Transverse colon (tissue), 4 donors: Measurements from ENCODE around the gene BPIFB1. TPM values are rescaled to one million over a fixed set of nuclear protein-coding genes. Genes with fewer than 3 reads are reported as not detected.

Experiments
- DNase-seq: peaks from one replicate; pipeline ENCODE4 v3.0.0-alpha.2; 2019
- H3K27ac ChIP-seq, 4 donors: fragments of 200-600 bp; sonication (generic); 2 replicates each; pipeline ENCODE4 v1.5.1; 2016 to 2018; ENCODE audit warnings: inconsistent platforms in 4 of 4
- H3K27me3 ChIP-seq: fragments of 200-600 bp; sonication (generic); 2 replicates; pipeline ENCODE4 v1.5.1; 2017; ENCODE audit warnings: inconsistent platforms
- H3K36me3 ChIP-seq, 4 donors: fragments of 200-600 bp; sonication (generic); 2 replicates each; pipeline ENCODE4 v1.5.1; 2017 to 2019; ENCODE audit warnings: inconsistent platforms in 4 of 4
- H3K4me1 ChIP-seq, 4 donors: fragments of 200-600 bp; sonication (generic); 2 replicates each; pipeline ENCODE4 v1.5.1; 2017 to 2020; ENCODE audit warnings: inconsistent platforms in 4 of 4
- H3K4me3 ChIP-seq, 4 donors: fragments of 200-600 bp; sonication (generic); 1 replicate in 1 of 4; 2 replicates in 3 of 4; pipeline versions ENCODE4 v1.5.1 to v1.6.1; 2017 to 2019; ENCODE audit warnings: inconsistent platforms in 4 of 4
- H3K9me3 ChIP-seq, 2 donors: fragments of 200-600 bp; sonication (generic); 2 replicates each; pipeline ENCODE4 v1.5.1; 2017 to 2019; ENCODE audit warnings: inconsistent platforms in 2 of 2
- CTCF ChIP-seq, 5 experiments: fragments of 200-600 bp in 3 of 5; fragments of 450-650 bp in 2 of 5; sonication (generic) in 3 of 5; IDR thresholded peaks; 1 replicate in 2 of 5; 2 replicates in 3 of 5; pipeline ENCODE4 v1.5.1; 2016 to 2017; ENCODE audit warnings: antibody characterized with exemption in 5 of 5, inconsistent platforms in 3 of 5, mild to moderate bottlenecking in 2 of 5, moderate library complexity in 1 of 5
- EP300 ChIP-seq: sonication (generic); formaldehyde crosslinking; IDR thresholded peaks from one replicate; pipeline ENCODE4 v1.6.1; 2017; ENCODE audit warnings: antibody characterized with exemption, low read depth
- POLR2A ChIP-seq: fragments of 450-650 bp; IDR thresholded peaks from one replicate; pipeline ENCODE4 v1.6.1; 2016; ENCODE audit warnings: antibody characterized with exemption, mild to moderate bottlenecking, moderate library complexity
- POLR2AphosphoS5 ChIP-seq, 3 donors: sonication (generic); formaldehyde crosslinking; IDR thresholded peaks; one replicate each; pipeline ENCODE4 v1.6.1; 2016; ENCODE audit warnings: antibody characterized with exemption in 3 of 3
- WGBS, 2 donors: methylation state at CpG; one replicate each; pipeline ENCODE4 v1.1.5; 2018; ENCODE audit warnings: low coverage in 1 of 2; 5-methylcytosine and 5-hydroxymethylcytosine counted together
- in situ Hi-C, 4 donors: fragments of 200-750 bp; cut with MboI; loops; one replicate each; pipeline versions ENCODE4 v1.15.0 to v1.15.1; 2017; ENCODE audit warnings: low sequenced_read_pairs in 3 of 4, low pct_ligation_motif_present in 1 of 4, low pct_unique_long_range_greater_than_20kb in 1 of 4
- intact Hi-C: fragments of 100-400 bp; cut with DNase I; formaldehyde crosslinking; loops from one replicate; pipeline ENCODE4 v1.15.1; 2023; ENCODE audit warnings: low total_unique reads
- total RNA-seq, 4 donors: library from RNA; depleted of rRNA; stranded (reverse); fragments of >200 nt; gene quantifications; one replicate each; pipeline ENCODE4 v1.1.0, GENCODE V29; 2016

Gene BPIFB1
- total RNA-seq, 4 donors from 2014 or later = not detected

- H3K36me3 ChIP-seq = no peaks in the 10 kb centered on the region
- H3K27ac ChIP-seq = no peak overlapping the region
- no peak for DNase-seq
- in situ Hi-C loops = loop anchor here in 1 of 4 donors (25.0 kb wide), 1 partner anchor 404 kb away; no protein-coding TSS in a partner anchor
- H3K4me1 ChIP-seq = no peaks in the 10 kb centered on the region
- TF ChIP-seq CTCF (IDR thresholded peaks at IDR 0.05) = no peak
- H3K27me3 ChIP-seq = peaks cover 17% of the 10 kb centered on the region
- intact Hi-C loops = no loop called here
- WGBS, 2 donors = 76% methylated on average over 5 of the region's 5 CpGs; no CpG with 5 or more reads in 1 of the 2 donors
- no peaks in the 10 kb centered on the region for H3K9me3 ChIP-seq
- no peak overlapping the region for H3K4me3 ChIP-seq
Observed at GRCh38 chr20:33316343-33316742, 33.3 kb downstream of the BPIFB1 start.

GRCh38 chr20:33316958-33317357, 33.9 kb downstream of the BPIFB1 start:
- intact Hi-C loops = no loop called here
- Histone ChIP-seq H3K4me1 (no peaks in the 10 kb centered on the region), H3K27me3 (peaks cover 21% of the 10 kb centered on the region), H3K27ac (no peak overlapping the region), H3K36me3 (no peaks in the 10 kb centered on the region), H3K4me3 (no peak overlapping the region), H3K9me3 (no peaks in the 10 kb centered on the region)
- no peak for DNase-seq
- WGBS, 2 donors = 84 to 100% methylated on average over 1 to 3 of the region's 3 CpGs
- no peak for TF ChIP-seq POLR2A
- no peak for TF ChIP-seq EP300
- no peak for TF ChIP-seq CTCF (IDR thresholded peaks at IDR 0.05)
- no peak for TF ChIP-seq POLR2AphosphoS5 (IDR thresholded peaks at IDR 0.05)
- in situ Hi-C loops = loop anchor here in 1 of 4 donors (25.0 kb wide), 1 partner anchor 405 kb away; no protein-coding TSS in a partner anchor

- no peaks in the 10 kb centered on the region for H3K9me3 ChIP-seq
- DNase-seq = no peak
- 84 to 87% methylated on average over 8 to 14 of the region's 14 CpGs for WGBS, 2 donors
- no peak for TF ChIP-seq CTCF (IDR thresholded peaks at IDR 0.05)
- TF ChIP-seq EP300 = no peak
- no peak for TF ChIP-seq POLR2A
- TF ChIP-seq POLR2AphosphoS5 (IDR thresholded peaks at IDR 0.05) = no peak
- H3K4me3 ChIP-seq = no peak overlapping the region
- H3K36me3 ChIP-seq = no peaks in the 10 kb centered on the region
- in situ Hi-C loops (loop anchor here in 1 of 4 donors (25.0 kb wide), 1 partner anchor 405 kb away; no protein-coding TSS in a partner anchor), intact Hi-C loops (no loop called here)
- H3K27me3 ChIP-seq = peaks cover 22% of the 10 kb centered on the region
- no peak overlapping the region for H3K27ac ChIP-seq
- no peaks in the 10 kb centered on the region for H3K4me1 ChIP-seq
Observed at GRCh38 chr20:33317424-33318095, 34.5 kb downstream of the BPIFB1 start.

GRCh38 chr20:33318096-33318429, 35.0 kb downstream of the BPIFB1 start:
- Histone ChIP-seq H3K9me3 (no peaks in the 10 kb centered on the region), H3K36me3 (no peaks in the 10 kb centered on the region), H3K4me1 (no peaks in the 10 kb centered on the region), H3K27ac (no peak overlapping the region), H3K27me3 (peaks cover 26% of the 10 kb centered on the region), H3K4me3 (no peak overlapping the region)
- intact Hi-C loops (no loop called here), in situ Hi-C loops (loop anchor here in 1 of 4 donors (25.0 kb wide), 1 partner anchor 406 kb away; no protein-coding TSS in a partner anchor)
- WGBS, 2 donors = 41% methylated on average over 4 of the region's 5 CpGs; no CpG with 5 or more reads in 1 of the 2 donors
- no peak for DNase-seq
- TF ChIP-seq POLR2A (no peak), POLR2AphosphoS5 (IDR thresholded peaks at IDR 0.05) (no peak), EP300 (no peak), CTCF (IDR thresholded peaks at IDR 0.05) (no peak)
